Stimulated activated CD4-positive, alpha-beta T cell treated with anti-CD3 and anti-CD28 coated beads, Interleukin-15, amount 100 ng/mL, for 1 hour (primary cell): ENCODE results near the gene PDX1.
"Not testable (repeated sequence)": the region's sequence is repeated elsewhere in the genome, so short reads cannot be mapped to it uniquely, and the experiment has no call there.

Experiments
- DNase-seq, 2 donors: peaks; one replicate each; pipeline ENCODE4 v3.0.0-alpha.2; 2020; ENCODE audit warnings: low read depth in 1 of 2, low spot score in 1 of 2

PDX1 gene

DNA sequence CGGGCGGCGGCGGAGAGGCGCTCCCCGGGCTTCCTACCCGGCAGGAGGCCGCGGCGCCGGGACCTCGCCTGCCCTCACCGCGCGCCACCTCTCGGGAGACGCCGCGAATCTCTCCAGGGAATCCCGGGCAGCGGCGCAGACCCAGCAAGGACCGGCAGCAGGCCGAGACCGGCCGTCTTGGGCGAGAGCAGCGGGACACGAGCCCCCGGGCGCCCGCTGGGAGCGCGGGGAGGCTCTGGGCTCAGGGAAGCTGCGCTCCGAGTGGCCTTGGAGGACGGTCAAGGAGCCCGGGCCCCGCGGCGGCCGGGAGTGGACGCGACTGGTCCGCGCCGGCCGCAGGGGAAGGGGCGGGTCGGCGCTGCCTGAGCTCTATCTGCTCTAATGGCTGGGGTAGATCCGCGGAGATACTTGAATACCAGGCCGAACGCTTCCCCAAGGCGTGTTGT is 34.6 kb downstream of the PDX1 start:
- no peak for DNase-seq

DNA sequence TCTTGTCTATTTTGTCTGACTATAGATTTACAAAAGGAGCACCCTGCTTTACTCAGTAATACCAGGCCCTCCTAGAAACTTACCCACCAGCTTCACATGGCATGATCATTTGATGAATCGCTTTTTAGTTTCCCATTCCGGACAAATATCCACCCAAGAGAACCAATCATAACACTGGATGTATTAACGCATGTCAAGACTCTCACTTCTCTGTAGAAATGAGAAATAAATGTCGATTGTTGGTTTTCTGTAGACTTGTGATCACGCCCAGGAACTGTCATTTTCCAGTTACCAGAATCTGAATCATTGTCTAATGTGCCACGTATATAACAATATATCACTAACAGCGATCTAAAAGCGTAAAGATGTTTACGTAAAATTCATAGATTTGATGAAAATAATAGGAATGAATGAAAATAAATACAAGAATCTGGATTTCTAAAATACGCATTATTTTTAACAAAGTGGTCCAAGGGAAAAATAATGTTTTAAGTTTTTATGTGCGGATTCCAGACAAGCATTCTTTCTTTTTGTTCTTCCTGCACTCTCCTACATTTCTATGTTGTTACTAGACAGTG is 35.3 kb downstream of the PDX1 start:
- DNase-seq = no peak

DNA sequence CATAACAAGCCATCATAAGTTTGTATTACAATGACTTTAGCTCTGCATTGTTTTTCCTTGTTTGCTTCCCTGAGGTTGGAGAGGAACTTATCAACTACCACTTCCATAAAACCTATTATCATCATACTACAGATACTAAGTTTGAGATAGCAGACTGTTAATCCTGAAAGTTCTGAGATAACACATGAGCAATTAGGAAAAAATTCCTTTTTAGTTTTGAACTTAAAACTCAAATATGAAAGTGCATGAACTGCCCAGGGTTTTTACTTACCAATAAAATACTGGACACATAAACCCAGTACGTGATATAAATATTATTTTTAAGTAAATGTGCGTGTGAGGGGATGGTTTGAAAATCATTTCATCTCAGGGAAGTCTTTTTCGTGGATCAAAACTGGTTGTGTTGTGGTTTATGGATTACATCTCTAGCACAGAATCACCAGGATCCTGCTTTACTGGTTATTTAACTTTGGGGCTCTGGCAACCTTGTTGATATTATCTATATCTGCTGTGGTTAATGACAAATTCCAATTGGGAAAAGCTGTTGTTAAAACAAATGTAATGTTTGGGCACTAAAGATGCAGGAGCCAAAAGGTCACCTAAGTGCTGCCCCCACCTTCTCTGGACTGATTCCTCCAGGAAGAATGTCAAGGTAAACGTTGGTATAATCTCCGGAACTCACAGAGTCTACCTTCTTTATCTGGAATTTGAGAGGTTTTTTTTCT is 36.9 kb downstream of the PDX1 start:
- no peak for DNase-seq

DNA sequence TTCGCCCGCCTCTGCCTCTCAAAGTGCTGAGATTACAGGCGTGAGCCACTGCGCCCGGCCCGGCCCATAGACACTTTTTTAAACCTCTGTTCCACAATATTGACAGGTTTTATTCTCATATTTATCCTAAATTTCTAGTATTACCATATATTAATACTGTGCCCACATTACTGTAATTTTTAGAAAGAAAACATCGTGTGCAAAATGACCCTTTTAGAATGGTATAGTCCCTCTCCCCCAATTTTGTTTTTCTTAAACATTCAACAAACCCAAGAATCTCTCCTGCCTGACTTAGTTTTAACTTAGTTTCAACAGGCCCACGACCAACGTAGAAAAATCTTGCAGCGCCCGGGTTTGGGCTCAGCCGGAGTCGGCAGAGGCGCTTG is 40.2 kb downstream of the PDX1 start:
- no peak for DNase-seq

DNA sequence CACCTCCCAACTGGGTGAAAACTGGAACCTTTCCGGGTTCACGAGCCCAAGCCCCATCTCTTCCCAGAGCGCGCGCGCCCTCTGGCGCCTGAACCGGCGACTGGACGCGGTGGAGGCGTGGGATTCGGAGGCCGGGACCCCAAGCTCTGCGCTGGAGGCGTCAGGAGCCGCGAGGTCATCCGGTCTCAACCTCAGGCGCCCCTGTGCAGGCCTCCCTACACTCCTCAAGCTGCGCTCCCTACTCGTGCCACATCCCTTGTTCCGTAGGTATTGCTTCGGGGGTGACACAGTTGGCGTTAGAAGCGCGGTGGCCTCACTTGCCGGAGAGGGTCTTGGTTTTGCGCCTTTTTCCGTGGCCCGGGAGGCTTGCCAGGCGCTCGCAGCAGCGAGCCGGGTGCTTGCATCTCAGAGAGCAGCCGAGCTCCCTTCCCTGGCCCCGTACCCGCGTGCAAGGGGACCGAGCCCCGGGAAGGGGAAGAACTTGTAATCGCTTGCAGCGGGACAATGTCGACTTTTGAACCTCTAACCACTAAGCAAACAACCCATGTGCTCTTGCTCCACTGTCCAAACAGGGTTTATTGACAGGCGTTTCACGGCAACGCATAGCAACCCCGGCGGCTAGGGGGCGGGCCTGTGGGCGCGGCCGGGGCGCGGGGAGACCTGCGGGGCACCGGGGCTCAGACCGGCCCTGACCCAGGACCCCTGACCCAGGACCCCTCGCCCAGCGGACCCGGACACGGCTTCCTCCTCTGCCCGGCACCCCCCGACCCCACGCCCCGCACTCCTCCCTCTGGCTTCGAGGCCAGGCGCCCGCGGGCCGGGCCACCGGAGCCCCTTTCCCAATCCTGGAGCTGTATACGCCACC is 40.8 kb downstream of the PDX1 start:
- DNase-seq = no peak

DNA sequence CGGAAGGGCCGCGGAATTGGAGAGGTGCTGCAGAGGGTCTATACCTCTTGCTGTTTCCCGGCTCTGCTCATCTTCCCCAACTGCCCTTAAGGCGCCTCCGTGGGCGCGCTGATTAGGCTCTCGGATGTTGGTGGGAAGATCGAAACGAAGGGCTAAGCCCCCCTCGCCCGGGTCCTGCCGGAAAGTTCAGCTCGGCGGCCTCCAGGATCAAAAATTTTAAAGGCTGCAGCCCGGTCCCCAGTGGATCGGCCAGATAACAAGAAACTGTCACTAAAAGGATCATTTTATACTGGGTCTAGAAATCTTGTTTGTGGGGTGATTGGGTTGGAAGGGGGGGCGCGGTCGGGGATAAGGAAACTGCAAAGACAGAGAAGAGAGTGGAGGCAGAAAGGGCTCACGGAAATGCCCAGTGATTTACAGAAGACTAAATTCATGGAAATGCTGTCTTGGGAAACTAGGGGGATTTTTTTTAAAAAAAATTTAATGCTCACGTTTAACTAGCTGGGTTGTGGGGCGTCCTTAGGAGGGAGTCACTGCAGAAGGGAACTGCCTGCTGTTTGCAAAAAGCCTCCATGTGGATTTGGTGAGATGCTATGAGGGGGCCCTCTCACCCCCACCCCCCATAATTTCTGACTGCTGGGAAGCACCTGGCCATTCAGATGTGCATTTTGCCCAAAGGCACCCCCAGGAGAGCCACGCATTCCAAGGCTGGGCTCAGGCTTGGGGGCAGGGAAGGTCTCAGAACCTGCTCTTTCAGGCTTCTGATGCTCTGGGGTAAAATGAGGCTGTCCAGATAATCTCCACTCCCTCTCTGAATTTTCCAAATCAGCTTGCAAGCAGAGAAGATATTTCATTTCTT is 41.7 kb downstream of the PDX1 start:
- DNase-seq = no peak

DNA sequence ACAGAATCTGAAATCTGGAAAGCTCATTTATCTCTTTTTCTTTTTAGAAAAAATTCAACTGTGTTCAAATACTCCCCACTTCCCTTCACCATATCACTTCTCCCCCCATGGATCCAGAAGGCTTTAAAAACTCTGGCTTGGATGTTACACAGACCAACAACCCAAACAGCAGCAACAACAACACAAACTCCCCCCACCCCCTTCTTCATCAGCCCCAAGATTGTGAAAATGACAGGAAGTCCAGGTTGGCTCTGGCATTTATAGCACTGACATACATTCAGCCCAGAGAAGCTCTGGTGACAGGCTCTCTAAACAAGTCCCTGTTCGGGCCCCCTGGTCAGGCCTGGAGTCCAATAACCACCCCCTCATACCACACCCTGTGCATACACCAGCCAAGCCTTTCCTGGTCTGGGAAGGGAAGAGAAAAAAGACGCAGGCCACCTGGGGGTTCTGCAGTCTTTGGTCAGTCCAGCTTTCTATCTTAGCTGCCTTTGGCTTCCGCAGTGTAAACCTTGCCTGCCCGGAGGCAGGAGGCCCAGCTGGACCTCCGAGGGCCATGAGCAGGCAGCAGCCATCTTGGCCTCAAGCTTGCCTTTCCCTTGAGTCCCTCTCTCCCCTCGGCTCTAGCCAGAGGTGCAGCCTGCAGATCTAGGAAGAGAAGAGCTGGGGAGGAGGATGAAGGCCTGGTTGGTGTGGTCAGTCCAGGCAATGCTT is 42.5 kb downstream of the PDX1 start:
- DNase-seq = no peak

DNA sequence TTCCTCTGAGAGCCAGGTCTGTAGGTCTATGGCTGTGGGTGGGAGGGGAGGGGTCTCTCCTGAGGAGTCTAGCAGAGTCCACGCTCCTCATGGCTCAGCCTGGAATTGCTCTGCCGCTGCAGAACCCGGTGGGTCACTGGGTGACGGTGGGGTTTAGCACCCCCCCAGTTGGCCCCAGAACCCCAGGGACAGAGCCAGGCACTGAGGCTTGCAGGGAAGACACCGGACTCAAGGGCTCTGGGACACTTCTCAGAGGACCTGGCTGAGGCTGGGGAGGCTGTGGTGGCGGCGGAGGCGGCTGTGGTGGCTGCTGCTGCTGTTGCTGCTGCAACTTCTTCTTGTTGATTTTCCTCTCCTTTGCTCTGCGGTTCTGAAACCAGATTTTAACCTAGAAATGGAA is 43.2 kb downstream of the PDX1 start:
- DNase-seq = no peak

DNA sequence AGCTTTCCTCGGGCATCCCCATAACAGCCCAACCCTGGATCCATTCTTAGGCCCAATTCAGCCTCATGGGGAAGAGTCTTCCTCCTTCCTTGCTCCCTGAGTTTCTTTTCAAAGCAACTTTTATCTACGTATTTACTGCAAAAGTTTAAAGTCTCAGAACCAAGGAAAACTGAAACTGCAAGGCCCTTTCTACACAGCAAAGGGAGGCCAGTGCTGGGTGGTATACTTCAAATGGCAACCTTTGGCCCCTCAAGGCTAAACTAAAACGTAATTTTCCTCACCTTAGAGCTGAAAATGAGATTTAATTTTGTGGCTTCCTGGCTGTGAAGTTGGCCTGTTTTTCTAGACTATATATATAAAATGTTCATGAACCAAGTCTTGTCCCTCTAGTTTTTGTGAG is 43.7 kb downstream of the PDX1 start:
- no peak for DNase-seq

DNA sequence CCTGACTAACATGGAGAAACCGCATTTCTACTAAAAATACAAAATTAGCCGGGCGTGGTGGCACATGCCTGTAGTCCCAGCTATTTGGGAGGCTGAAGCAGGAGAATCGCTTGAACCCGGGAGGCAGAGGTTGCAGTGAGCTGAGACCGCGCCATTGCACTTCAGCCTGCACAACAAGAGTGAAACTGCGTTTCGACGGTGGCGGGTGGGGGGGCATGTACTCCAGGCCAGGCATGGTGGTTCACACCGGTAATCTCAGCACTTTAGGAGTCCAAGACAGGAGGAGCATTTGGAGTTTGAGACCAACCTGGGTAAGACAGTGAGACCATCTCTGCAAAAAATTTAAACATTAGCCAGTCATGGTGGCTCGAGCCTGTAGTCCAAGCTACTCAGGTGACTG is 44.4 kb downstream of the PDX1 start:
- not testable (repeated sequence) for DNase-seq

DNA sequence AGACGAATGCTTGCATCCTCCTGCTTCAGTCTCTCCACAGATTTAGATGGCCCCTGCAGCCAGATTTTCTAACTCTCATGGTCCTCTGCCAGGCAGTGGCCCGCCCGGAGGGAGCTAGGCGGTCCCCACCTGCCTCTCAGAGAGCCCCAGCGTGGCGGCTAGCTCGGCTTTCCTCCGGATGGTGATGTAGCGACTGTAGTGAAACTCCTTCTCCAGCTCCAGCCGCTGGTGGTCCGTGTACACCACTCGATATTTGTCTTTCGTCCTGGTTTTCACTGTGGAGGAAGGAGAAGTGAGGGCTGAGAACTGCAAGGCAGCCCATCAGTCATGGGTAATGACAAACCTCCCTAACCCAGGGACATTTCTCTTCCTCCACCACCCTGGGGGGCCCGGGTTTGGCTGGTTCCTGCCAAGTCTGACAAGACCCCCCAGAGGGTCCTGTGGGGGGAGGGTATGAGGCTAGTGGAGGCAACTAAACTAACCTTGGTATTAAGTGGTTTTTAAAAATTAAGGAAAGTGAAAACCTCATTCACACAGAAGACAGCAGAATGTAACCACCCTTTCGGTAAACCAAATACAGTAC is 45.0 kb downstream of the PDX1 start:
- no peak for DNase-seq

DNA sequence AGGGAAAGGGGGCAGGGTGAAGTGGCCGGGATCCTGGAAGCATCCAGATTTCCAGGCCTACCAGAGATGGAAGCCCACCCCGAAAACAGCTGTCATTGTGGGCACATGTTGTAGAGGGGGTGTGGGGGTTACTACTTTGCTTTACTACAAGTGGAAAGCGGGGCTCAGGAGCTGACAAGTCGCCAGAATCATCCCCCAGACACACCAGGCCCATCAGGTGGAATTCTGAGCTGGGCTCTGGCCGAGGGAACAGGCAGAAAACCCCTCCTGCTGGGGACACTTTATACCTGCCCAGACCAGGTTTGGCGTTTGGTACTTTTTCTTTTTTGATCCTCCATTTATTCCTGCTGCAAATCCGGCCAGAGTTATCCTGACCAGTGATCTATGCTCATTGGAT is 45.5 kb downstream of the PDX1 start:
- DNase-seq = no peak

DNA sequence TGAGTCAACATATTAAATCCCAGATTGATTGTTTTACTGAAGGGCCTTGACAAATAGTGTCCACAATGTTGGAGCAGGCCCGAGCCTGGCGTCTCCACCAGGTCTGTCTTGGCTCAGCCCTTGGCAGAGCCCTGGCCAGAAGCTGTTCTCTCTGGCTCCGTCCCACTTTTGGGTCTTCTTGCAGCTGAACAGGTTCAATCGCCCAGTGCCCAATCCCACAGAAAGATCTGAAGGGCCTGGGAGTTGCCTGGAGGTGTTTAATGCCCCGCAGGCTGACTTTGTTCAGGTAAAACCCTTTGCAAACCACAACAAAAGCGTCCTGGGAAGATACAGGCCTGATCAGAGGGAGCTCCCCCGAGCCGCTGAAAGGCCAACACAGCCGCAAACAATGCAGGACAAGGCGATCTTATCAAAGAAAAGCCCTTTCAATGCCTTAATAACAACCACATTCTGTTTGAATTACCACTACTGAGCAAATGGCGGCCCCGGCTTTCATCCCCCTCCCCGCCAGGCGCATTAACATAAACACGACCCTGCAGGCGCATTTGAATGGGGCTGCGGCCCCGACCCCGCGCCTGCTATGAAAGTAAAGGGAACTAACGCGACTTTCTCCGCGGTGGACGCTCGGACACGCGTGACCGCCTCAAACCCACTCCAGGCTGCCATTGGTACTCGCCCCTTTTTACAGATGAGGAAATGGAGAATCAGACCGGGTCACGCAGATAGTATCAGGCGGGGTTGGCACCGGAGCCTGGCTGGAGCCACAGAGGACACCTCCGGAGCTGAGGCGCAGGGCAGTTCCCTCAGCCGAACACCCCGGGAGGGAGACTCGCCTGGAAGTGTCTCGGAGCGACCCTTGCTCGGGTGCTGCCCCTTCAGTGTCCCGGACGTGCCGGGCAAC is 46.2 kb downstream of the PDX1 start:
- no peak for DNase-seq

DNA sequence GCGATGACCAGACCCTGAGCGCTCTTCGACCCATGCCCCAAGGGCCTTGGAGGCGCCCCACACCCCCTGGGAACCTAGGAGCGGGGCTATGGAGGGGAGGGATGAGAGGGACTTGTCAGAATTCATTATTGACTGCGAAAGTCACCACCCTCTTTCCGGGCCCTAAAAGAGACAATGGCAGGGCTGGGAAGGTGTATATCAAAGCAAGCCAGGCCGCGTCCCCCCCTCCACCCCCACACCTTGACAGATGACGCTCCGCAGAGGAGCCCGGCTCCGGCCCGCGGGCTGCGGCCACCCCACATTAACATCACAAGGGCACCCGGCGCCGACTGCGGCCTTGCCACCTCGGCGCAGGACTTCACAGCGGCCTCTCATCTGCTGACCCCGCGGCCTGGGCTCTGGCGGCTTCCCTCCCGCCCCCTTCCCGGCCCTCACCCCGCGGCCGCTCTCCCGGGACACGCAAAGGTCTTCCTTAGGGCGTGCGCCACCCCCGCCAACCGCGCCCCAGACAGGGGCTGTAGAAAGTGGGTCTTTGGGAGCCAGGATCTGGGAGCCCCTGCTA is 46.9 kb downstream of the PDX1 start:
- DNase-seq = no peak

DNA sequence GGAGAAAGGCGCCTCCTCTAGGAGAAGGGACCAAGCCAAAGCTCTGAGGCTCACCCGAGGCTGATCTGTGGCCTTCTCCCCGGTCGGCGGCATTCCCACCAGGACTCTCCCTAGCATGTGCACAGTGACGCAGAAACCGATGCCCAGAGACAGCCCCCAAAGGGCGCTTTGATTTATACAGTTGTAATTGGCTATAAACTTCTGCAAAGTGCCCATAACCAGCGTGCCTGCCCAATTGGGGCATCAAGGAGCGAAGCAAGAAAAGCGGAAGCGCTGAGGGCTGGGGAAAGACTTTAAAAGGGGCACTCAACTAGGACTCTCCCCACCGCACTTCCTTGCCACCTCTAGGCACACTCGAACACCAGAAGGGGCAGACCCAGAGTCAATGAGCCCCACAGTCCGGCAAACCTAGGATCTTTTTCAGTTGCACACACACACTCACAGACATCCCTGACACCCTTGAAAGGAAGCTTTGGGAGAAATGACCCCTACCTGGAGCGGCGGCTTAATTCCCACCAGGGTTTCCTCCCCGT is 47.5 kb downstream of the PDX1 start:
- DNase-seq = no peak

DNA sequence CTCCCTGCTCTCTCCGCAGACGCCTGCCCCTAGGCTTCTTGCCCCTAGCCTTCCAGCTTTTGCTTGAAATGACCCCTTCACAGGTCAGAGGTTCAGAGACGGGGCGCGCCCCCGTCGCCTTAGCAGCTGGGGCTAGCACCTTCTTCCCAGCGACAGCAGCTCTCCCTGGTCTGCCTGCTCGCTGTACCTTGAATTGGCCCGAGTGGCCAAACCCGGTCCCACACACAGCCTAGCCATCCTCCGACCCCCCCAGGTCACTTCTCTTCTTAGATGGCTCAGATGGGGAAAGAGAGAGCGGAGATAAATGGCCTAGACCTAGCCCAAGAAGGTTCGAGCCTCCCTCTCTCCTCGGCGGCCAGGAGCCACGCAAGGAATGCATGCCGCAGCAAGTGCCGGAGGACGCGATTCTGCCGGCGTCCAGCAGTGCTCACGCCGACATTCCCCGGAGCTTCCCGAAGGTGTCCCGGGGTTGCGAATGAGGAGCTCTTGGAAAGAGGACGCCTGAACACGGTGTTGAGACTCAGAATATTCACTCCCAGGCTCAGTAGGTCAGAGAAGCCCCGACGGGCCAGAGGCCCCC is 48.0 kb downstream of the PDX1 start:
- no peak for DNase-seq

DNA sequence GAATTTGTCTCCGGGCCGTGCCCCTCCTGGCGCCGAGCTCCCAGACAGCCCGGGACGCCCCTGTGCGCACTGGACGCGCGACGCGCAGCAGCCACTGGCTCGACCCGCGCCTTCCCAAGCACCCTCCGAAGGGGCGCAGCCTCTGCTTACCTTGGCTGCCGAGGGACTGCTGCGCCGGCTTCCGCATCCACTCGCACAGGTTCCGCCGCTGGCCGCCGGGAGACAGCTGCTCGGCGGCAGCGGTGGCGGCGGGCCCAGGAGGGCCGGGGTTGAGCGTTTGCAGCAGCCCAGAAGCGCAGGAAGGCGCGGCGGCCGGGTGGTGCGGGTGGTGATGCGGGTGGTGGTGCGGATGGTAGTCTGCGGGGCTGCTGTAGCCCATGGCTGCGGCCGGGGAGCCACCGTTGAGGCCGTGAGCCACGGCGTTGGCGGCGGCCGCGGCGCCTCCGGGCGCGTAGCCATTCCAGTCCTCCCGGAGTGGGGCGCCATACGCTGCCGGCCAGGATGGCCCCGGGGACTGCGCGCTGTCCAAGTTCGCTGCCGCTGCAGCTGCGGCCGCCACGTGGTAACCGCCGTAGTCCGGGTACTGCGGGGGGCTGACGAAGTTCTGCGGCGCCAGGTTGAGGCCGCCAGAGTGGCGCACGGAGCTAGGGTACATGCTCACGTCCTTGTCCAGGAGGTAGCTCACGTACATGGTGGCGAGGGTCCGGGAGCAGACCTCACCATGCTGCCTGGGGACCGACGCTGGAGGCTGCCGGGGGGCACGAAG is 48.7 kb downstream of the PDX1 start:
- no peak for DNase-seq
